22Rv1 (cell line): ENCODE results near the gene RPS19.

Experiments
- ZFX ChIP-seq: fragments of 450-650 bp; IDR thresholded peaks from 2 replicates; pipeline ENCODE4 v1.6.1; 2017; ENCODE audit warnings: antibody characterized with exemption, borderline replicate concordance
- TF ChIP-seq, protein P1 (sequence below): fragments of 450-650 bp; IDR thresholded peaks from 2 replicates; pipeline ENCODE4 v1.5.1; 2017; ENCODE audit warnings: mild to moderate bottlenecking

DNA sequence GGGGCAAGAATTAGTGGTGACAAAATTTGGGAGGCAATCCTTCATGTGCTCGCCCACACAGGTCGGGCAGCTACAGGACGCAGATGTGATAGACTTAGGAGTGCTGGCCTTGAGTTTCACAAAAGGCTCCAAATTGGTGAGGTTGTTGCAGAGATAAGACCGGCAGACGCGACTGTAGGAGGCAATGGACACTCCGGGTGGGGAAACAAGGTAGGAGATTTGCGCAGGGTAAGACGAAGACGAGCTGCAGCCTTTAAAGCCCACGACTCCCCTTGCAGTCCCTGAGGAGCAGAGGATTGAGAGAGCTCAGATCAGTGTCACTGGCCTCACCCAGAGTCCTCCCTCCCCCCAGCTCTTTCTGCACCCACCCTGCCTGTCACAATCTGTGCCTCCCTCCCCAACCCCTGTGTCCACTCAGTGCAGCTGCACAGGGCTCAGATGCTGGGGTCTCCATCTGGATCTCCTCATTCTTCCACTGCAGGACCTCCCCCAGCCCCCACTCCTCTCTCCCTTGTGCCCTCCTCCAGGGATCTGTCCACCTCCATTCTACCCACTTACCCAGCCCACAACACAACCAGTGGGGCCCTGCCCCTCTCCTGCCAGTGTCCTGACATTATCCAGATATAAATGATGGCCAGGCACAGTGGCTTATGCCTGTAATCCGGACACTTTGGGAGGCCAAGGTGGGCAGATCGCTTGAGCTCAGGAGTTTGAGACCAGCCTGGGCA is 21.9 kb upstream of the RPS19 start:
- TF ChIP-seq, protein P1, sequence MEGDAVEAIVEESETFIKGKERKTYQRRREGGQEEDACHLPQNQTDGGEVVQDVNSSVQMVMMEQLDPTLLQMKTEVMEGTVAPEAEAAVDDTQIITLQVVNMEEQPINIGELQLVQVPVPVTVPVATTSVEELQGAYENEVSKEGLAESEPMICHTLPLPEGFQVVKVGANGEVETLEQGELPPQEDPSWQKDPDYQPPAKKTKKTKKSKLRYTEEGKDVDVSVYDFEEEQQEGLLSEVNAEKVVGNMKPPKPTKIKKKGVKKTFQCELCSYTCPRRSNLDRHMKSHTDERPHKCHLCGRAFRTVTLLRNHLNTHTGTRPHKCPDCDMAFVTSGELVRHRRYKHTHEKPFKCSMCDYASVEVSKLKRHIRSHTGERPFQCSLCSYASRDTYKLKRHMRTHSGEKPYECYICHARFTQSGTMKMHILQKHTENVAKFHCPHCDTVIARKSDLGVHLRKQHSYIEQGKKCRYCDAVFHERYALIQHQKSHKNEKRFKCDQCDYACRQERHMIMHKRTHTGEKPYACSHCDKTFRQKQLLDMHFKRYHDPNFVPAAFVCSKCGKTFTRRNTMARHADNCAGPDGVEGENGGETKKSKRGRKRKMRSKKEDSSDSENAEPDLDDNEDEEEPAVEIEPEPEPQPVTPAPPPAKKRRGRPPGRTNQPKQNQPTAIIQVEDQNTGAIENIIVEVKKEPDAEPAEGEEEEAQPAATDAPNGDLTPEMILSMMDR: no peak
- TF ChIP-seq ZFX: no peak
